Activated T-cell treated with anti-CD3 and anti-CD28 coated beads for 4 hours (primary cell): Measurements from ENCODE around the gene IFI30.
"Not testable (repeated sequence)": the region's sequence is repeated elsewhere in the genome, so short reads cannot be mapped to it uniquely, and the experiment has no call there.

ENCODE experiments used
- DNase-seq: peaks from one replicate; pipeline ENCODE4 v3.0.0-alpha.2; 2020

Gene IFI30

GRCh38 chr19:18152817-18153555, 20.6 kb upstream of the IFI30 start, which contains the start of gene PIK3R2:
Gene PIK3R2 (plus strand): TSS chr19:18153163. CDS start chr19:18155880, 2,717 bp downstream.
- peak; percentile 98 for DNase-seq

GRCh38 chr19:18153556-18154134, 20.0 kb upstream of the IFI30 start:
- no peak for DNase-seq

GRCh38 chr19:18155095-18156087, 18.2 kb upstream of the IFI30 start:
- no peak for DNase-seq

GRCh38 chr19:18156268-18156667, 17.3 kb upstream of the IFI30 start:
- no peak for DNase-seq

GRCh38 chr19:18156841-18157464, 16.7 kb upstream of the IFI30 start:
- DNase-seq: no peak

- no peak for DNase-seq
Observed at GRCh38 chr19:18157465-18158063, 16.0 kb upstream of the IFI30 start.

GRCh38 chr19:18158467-18158866, 15.1 kb upstream of the IFI30 start:
- no peak for DNase-seq

- DNase-seq: not testable (repeated sequence)
Observed at GRCh38 chr19:18159059-18159616, 14.5 kb upstream of the IFI30 start.

GRCh38 chr19:18159810-18160209, 13.8 kb upstream of the IFI30 start:
- no peak for DNase-seq

GRCh38 chr19:18160493-18160970, 13.1 kb upstream of the IFI30 start:
- no peak for DNase-seq

GRCh38 chr19:18160971-18161635, 12.5 kb upstream of the IFI30 start:
- peak; percentile 75 for DNase-seq

- no peak for DNase-seq
Observed at GRCh38 chr19:18161636-18162002, 12.0 kb upstream of the IFI30 start.

GRCh38 chr19:18164072-18164471, 9.5 kb upstream of the IFI30 start:
- no peak for DNase-seq

- no peak for DNase-seq
Observed at GRCh38 chr19:18165794-18166544, 7.6 kb upstream of the IFI30 start.

GRCh38 chr19:18167011-18167410, 6.6 kb upstream of the IFI30 start:
- DNase-seq: no peak

GRCh38 chr19:18167975-18168645, 5.5 kb upstream of the IFI30 start:
- peak; percentile 54 for DNase-seq

GRCh38 chr19:18168673-18169381, 4.8 kb upstream of the IFI30 start:
- no peak for DNase-seq

GRCh38 chr19:18170714-18171255, 2.8 kb upstream of the IFI30 start:
- DNase-seq: no peak
